MG63 (cell line): ENCODE results near the gene SPATA9. TPM values are rescaled to one million over a fixed set of nuclear protein-coding genes. Genes with fewer than 3 reads are reported as not detected.

Source experiments
- DNase-seq: peaks from one replicate; pipeline ENCODE4 v3.0.0-alpha.2; 2020
- H3K27me3 ChIP-seq: fragments of 250-450 bp; sonication (Bioruptor Pico); 2 replicates; pipeline ENCODE4 v1.5.1; 2020; ENCODE audit warnings: mild to moderate bottlenecking, moderate library complexity
- H3K36me3 ChIP-seq: fragments of 250-450 bp; sonication (Bioruptor Pico); 2 replicates; pipeline ENCODE4 v1.5.1; 2020; ENCODE audit warnings: mild to moderate bottlenecking, moderate library complexity
- H3K4me3 ChIP-seq: fragments of 250-450 bp; sonication (Bioruptor Pico); 2 replicates; pipeline ENCODE4 v1.5.1; 2020; ENCODE audit warnings: mild to moderate bottlenecking, moderate library complexity
- H3K9me3 ChIP-seq: fragments of 250-450 bp; sonication (Bioruptor Pico); 2 replicates; pipeline ENCODE4 v1.5.1; 2020; ENCODE audit warnings: mild to moderate bottlenecking, moderate library complexity
- total RNA-seq: library from RNA; depleted of rRNA; stranded (reverse); fragments of >200 nt; shearing (Covaris generic); gene quantifications from 2 replicates; pipeline ENCODE4 v1.2.3, GENCODE V29; 2014; ENCODE audit warnings: low replicate concordance

Gene SPATA9
- total RNA-seq, 1 experiment from 2014 or later, result 1.1 TPM

DNA sequence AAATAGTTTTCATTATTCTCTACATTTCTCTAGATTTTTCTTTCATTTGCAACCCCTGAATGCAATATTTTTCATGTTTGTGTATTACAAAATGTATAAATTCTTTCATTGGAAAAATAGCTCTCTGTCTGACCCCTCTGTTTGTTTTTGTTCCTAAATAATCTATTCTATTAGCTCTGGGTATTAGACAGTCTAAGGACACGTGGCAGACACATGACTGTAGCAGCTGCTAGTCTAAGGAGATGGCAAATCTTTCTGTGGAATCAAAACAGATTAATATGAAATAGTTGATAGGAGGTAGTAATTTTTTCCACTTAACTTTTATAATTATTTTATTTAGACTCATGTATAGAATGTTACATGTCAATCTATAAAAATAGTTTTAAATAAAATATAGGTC, 21.4 kb upstream of the SPATA9 start:
- Histone ChIP-seq H3K4me3 (no peak overlapping the region), H3K9me3 (no peaks in the 10 kb centered on the region), H3K36me3 (no peaks in the 10 kb centered on the region), H3K27me3 (no peaks in the 10 kb centered on the region)
- no peak for DNase-seq

DNA sequence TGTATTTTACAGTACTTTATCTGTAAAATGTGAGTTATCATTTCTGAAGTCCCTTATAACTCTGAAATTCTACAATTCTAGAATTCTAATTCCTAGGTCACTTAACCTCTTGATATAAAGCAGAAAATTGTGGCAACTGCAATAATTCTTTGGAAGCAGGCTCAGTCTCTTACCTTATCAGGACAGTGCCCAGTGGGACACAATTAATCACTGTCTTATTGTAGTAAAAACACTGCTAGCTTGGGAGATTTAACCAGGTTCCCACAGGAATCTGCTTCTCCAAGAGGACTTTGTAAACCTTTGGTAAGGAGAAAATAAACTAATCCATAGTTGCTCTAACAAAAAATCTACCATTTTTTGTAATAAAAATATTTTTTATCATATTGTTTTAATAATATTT, 18.3 kb upstream of the SPATA9 start:
- DNase-seq, result no peak
- Histone ChIP-seq H3K36me3 (no peaks in the 10 kb centered on the region), H3K27me3 (no peaks in the 10 kb centered on the region), H3K9me3 (no peaks in the 10 kb centered on the region), H3K4me3 (no peak overlapping the region)

DNA sequence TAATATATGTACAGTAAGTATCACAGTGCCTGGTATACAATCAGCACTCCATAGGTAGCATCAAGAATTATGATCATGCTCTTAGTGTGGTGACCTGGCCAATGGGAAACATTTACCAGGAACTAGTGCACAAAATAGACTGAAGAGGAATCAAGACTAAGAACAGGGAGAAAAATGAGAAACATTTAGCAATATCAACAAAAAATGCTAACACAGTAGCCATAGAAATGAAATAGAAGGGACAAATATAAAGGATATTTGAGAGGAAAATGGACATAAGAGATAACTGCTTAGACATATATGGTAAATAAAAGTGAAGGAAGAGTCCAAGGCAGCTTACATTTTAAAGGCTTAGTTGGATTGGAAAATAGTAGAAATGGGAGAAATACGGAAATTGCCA, 16.5 kb upstream of the SPATA9 start:
- Histone ChIP-seq H3K27me3 (no peaks in the 10 kb centered on the region), H3K9me3 (no peaks in the 10 kb centered on the region), H3K36me3 (no peaks in the 10 kb centered on the region), H3K4me3 (no peak overlapping the region)
- no peak for DNase-seq

DNA sequence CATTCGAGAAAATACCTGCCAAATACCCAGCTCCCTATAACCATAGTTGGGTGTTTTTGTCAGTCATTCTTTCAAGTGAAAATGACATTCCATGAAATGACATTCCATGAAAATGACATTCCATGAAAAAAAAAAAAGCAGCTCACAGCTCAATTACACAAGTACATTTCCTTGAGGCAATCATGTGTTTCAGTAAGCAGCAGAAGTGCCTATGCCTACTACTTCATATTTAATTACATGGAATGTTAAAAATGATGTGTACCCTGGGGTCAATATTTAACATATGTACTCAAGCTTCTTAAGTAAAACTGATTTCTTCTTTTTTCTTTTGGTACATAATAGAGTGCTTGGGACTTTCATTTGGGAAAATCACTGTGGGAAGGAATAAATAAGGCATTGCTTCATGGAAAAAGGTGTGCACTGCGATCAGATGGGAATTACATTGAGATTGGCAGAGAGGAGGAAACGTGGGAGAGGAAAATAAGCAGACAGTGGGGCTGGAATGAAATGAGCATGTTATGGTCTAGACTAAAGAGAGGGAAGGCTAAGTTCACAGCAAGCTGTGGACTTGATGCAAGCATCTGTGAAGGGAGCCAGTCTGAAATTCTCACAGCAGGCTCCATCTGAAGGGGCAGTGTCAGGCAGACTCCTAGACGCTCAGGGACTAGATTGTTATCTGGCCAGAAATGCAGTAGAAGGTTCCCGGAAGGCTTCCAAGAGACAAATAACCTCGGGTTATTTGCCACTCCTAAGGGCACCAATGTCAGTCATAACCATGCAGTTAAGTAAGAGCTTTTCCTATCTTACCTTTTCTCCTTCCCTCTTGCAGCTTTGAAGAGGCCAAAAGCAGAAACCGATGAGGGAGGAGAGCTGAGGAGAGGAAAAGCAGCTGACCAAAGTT, 15.2 kb upstream of the SPATA9 start:
- Histone ChIP-seq H3K9me3 (no peaks in the 10 kb centered on the region), H3K36me3 (no peaks in the 10 kb centered on the region), H3K27me3 (no peaks in the 10 kb centered on the region), H3K4me3 (no peak overlapping the region)
- DNase-seq, result no peak

DNA sequence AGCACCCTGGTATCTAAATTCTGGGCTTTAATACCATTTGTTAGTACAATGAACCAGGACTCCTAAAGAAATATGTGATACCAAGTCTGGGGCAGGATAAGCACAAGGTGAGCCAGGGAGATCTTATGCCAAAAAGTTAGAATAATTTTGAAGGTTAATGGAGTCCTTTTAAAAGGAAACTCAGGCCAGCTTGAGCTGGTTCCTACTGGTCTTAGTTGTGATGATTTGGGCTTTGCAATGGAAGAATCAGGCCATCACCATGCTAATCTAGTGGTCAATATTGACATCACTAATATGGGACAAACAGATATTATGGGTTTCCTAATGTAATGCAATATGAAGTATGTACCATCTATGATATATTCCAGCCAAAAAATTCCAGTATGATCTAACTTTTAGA, 7.5 kb upstream of the SPATA9 start:
- H3K27me3 ChIP-seq, result no peaks in the 10 kb centered on the region
- no peak overlapping the region for H3K4me3 ChIP-seq
- no peaks in the 10 kb centered on the region for H3K36me3 ChIP-seq
- H3K9me3 ChIP-seq, result no peaks in the 10 kb centered on the region
- no peak for DNase-seq

DNA sequence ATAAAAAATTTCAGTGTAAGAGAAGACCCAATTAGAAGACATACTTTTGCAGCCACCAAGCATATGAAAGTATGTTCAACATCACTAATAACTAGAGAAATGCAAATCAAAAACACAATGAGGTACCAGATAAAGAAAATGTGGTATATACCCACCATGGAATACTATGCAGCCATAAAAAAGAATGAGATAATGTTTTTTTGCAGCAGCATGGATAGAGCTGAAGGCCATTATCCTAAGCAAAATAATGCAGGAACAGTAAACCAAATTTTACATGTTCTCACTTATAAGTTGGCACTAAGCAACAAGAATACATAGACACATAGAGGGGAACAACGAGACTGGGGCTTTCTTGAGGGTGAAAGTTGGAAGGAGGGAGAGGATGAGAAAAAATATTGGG, 6.9 kb upstream of the SPATA9 start:
- Histone ChIP-seq H3K4me3 (no peak overlapping the region), H3K36me3 (no peaks in the 10 kb centered on the region), H3K27me3 (no peaks in the 10 kb centered on the region), H3K9me3 (no peaks in the 10 kb centered on the region)
- no peak for DNase-seq

DNA sequence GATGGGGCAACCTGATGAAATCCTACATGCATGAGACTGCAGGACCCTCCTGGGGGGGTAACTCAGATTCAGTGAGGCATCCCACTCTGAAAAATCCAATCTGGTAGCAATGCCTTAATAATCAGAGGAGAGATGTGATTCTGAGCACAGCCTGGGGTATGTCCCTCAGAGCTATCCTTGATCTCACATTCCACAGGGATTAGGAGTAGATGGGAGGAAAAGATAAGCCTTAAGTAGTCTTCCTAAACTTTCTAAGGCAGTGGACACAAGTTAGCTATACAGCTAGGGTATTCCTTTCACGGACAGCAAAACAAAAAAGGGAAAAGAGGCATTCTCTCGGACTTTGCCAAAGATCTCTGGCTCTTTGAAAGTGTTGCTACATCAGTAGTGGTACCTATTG, 3.9 kb upstream of the SPATA9 start:
- H3K27me3 ChIP-seq, result no peaks in the 10 kb centered on the region
- DNase-seq, result no peak
- H3K9me3 ChIP-seq, result no peaks in the 10 kb centered on the region
- no peak overlapping the region for H3K4me3 ChIP-seq
- no peaks in the 10 kb centered on the region for H3K36me3 ChIP-seq

DNA sequence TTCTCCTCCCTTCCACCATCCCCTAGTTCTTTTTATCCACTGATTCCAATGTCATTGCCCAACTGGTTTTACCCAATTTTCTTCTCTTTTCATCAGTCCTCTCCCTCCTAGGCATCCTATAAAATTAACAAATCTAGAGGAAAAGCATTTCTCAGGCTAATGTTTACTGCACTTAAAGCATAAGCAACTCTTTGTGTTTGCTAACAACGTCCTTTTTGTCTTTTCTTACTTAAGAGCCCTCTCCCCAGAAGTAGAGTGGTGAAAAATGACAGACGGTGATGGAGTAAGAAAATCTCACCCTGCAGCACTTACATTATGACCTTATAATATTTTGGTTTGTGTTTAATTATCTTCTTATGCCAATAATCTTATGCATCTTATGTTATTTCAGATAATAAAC, 1.6 kb upstream of the SPATA9 start:
- Histone ChIP-seq H3K27me3 (no peaks in the 10 kb centered on the region), H3K4me3 (no peak overlapping the region), H3K9me3 (no peaks in the 10 kb centered on the region), H3K36me3 (no peaks in the 10 kb centered on the region)
- DNase-seq, result no peak

DNA sequence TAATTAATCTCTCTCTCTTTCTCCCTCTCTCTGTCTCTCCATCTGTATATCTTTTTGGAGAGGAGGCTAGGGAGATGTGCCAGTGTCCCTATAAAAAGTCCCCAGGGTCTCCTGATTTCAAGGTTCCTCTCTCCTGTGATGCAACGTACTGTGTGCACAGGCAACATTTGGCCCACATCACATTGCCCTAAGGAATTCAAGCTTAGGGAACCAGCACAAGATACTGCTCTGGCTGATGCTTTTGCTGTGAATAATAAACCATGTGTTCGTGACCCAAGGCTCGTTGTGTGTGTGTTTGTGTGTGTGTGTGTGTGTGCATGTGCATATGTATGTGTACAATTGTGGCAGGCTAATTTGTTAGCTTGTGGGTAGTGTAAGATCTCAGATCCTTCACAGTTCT, 9.7 kb downstream of the SPATA9 start:
- H3K4me3 ChIP-seq, result no peak overlapping the region
- H3K9me3 ChIP-seq, result no peaks in the 10 kb centered on the region
- DNase-seq, result no peak
- no peaks in the 10 kb centered on the region for H3K27me3 ChIP-seq
- no peaks in the 10 kb centered on the region for H3K36me3 ChIP-seq

DNA sequence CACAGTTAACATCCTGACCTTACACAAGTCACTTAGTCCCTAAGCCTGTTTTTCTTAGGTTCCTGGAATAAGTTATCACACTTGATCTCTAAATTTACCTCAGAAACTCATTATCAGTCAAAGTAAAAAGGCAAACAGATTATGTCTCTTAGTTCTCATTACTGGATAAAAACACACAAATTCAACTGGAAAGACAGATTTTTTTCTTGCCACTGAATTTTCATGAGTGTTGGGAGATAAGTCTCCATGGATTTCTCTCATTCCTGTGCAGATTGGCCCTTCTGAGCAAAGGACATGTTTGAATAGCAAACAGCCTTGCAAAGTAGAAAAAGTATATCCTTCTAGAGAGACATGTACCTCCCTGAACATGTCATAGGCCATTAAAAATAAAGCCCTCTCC, 10.2 kb downstream of the SPATA9 start:
- no peaks in the 10 kb centered on the region for H3K9me3 ChIP-seq
- H3K36me3 ChIP-seq, result no peaks in the 10 kb centered on the region
- H3K27me3 ChIP-seq, result no peaks in the 10 kb centered on the region
- H3K4me3 ChIP-seq, result no peak overlapping the region
- DNase-seq, result no peak

DNA sequence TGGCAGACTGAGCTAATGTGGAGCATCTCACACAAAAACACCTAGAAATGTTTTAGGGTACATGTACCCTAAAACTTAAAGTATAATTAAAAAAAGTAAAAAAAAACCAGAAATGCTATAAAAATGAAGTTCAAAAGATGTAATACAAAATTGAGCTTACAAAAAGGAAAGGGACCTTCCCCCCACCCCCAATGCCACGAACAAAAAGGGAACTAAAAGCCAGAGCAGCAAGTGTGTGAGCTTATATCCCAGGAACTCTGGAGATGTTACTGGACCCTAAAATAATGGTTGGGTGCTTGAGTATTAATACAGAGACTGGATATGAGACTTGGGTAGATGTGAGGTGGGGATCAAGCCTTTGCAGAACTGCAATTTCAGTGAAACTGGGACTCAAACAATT, 11.0 kb downstream of the SPATA9 start:
- no peaks in the 10 kb centered on the region for H3K9me3 ChIP-seq
- no peaks in the 10 kb centered on the region for H3K27me3 ChIP-seq

DNA sequence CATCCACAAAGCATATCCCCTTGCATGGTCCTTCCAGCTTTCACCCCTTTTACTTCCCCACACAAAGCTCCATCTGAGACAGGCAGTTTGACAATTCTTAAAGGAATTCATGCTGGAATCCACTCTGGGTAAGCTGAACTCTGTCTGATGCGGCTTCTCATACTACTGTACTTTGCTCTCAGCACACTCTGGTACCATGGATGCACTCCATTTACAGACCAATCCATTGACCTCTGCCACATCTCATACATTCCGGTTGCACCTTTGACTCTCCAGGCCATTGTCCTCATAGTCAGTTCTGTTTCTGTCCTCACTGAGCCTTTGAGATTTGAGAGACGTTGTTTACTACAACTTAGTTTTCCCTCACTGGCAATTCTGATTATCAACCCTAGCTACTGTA, 12.2 kb downstream of the SPATA9 start:
- no peaks in the 10 kb centered on the region for H3K27me3 ChIP-seq
- DNase-seq, result no peak
- H3K9me3 ChIP-seq, result no peaks in the 10 kb centered on the region
- no peak overlapping the region for H3K4me3 ChIP-seq
- H3K36me3 ChIP-seq, result no peaks in the 10 kb centered on the region

More for the DNA sequence above, 11.0 kb downstream of the SPATA9 start:
- no peak for DNase-seq
- no peak overlapping the region for H3K4me3 ChIP-seq
- no peaks in the 10 kb centered on the region for H3K36me3 ChIP-seq

DNA sequence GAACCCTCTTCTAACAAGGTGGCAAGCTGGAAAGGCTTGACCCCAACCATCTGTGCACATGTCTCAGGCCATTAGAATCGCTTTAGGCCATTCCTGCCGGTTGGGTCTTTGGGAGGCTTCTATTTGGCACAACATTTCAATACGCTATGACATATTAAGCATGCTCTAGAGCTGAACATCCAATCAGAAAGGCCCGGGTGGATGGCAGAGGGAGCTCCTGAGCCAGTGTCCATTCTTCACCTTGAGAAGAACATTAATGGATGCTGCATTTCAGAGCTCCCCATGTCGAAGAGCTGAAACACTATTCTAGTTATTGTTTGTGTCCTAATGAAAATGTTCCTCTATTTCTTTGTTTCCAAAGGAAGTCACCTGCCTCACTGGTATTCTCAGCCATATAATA, 12.8 kb downstream of the SPATA9 start:
- no peak overlapping the region for H3K4me3 ChIP-seq
- no peaks in the 10 kb centered on the region for H3K36me3 ChIP-seq
- no peak for DNase-seq
- no peaks in the 10 kb centered on the region for H3K27me3 ChIP-seq
- no peaks in the 10 kb centered on the region for H3K9me3 ChIP-seq

DNA sequence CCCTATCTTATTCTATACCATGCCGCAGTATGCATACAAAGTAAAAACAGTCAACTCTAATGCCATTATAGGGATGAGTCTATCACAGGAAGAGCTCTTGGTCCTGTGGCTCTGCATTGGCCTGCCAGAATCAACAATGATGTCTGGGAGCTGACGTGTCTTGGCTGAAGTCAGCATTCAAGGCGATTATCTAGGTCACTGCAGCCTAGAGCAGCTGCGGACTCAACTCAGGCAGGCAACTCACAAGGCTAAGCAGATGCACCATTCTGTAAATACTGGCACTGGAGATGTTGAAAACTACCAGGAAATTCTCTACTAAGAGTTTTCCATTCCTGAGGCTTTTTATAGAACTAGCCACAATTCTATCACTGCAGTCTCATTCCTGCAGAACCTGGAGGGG, 13.3 kb downstream of the SPATA9 start:
- Histone ChIP-seq H3K9me3 (no peaks in the 10 kb centered on the region), H3K27me3 (no peaks in the 10 kb centered on the region), H3K4me3 (no peak overlapping the region), H3K36me3 (no peaks in the 10 kb centered on the region)
- peak; percentile 97 for DNase-seq

DNA sequence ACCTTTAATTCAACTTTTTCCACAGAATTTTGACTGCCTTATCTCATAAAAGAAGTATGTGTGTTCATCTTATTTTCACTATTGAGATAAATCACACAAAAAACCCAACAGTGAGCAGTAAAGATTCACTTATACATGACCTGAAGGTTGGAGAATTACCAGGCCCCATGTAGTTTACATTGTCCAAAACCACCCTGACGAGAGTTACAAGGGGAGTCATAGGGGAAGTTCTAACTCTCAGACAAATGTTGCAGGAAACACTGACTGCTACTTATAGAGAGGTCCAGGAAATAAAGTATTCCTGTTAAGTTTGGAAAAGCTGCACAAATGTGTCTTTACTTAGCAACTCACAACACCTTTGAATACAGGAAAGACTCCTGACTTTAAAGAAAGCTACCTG, 14.1 kb downstream of the SPATA9 start:
- no peaks in the 10 kb centered on the region for H3K36me3 ChIP-seq
- H3K27me3 ChIP-seq, result no peaks in the 10 kb centered on the region
- no peak overlapping the region for H3K4me3 ChIP-seq
- no peak for DNase-seq
- no peaks in the 10 kb centered on the region for H3K9me3 ChIP-seq

DNA sequence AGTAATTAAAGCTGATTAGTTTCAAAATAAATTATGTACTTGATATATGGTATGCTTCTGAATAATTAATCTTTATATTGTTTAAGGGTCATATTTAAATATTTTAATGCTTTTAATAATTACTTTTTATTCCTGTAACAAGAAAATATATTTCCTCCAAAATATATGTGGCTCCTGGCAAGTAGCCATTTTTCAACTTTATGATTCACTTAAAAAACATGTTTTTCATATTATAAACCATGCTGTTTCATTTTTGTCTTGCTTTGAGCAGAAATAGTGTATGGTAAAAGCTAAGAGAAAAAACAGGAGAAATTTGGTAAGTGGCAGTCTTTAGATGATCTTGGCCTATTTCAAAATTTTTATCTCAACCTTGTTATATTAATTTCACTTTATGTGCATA, 14.6 kb downstream of the SPATA9 start:
- no peaks in the 10 kb centered on the region for H3K9me3 ChIP-seq
- H3K27me3 ChIP-seq, result no peaks in the 10 kb centered on the region
- H3K4me3 ChIP-seq, result no peak overlapping the region
- DNase-seq, result no peak
- no peaks in the 10 kb centered on the region for H3K36me3 ChIP-seq

DNA sequence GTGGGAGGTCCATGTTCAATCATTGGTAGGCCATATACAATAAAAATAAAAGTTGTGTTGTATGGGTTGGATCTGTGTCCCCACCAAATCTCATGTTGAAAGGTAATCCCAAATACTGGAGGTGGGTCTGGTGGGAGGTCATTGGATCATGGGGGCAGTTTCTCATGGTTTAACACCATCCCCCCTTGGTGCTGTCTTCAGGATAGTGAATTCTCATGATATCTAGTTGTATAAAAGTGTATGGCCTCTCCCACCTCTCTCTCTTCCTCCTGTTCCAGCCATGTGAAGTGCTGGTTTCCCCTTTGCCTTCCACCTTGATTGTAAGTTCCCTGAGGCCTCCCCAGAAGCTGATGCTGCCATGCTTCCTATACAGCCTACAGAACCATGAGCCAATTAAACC, 15.1 kb downstream of the SPATA9 start:
- H3K27me3 ChIP-seq, result no peaks in the 10 kb centered on the region
- no peak for DNase-seq
- H3K4me3 ChIP-seq, result no peak overlapping the region
- H3K36me3 ChIP-seq, result no peaks in the 10 kb centered on the region
- no peaks in the 10 kb centered on the region for H3K9me3 ChIP-seq

DNA sequence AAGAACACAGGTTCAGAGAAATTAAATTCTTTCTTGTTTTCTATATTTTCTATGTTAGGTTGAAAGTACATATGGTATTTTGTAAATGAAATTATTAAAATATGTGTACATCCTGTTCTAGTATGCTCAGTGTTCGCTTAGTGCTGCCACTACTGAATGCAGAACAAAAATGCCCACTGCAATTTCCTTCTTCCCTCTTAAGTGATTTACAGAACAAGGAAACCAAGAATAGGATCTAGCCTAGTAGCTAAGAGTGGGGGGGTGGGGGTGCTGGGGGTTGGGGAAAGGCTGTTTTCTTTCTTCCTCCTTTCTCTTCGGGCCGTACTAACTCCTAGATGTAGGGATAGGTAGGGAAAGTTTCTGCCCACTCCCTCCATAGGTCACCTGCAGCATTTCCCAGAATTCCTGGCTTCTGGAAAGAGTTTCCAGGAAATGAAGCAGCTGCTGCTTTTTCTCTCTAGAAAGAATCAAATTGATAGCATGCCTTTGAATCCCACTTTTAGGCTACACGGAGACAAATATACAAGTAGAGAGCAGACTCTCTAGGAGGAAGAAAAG, 15.7 kb downstream of the SPATA9 start:
- no peak for DNase-seq
- Histone ChIP-seq H3K27me3 (no peaks in the 10 kb centered on the region), H3K9me3 (no peaks in the 10 kb centered on the region), H3K4me3 (no peak overlapping the region), H3K36me3 (no peaks in the 10 kb centered on the region)
